IMR-90 (cell line): ENCODE measurements around the gene RHBDD1. TPM values are rescaled to one million over a fixed set of nuclear protein-coding genes. Genes with fewer than 3 reads are reported as not detected.

ENCODE experiments used
- ATAC-seq: fragments of 200-7000 bp; cut with Tn5 transposase; 2 replicates; pipeline ENCODE4 v1.9.1; 2020; ENCODE audit warnings: low read depth, mild to moderate bottlenecking, moderate library complexity
- BruUV-seq: library from RNA; stranded (reverse); fragments of 400-500 nt; replicated peaks from 2 replicates; lab custom pipeline; 2021; lab: Mats Ljungman, UMichigan
- CTCF ChIA-PET: fragments of 300-600 bp; formaldehyde crosslinking; extraction: SDS; loops from one replicate; lab custom pipeline; 2021; ENCODE audit warnings: antibody characterized with exemption; lab: Yijun Ruan, JAX
- POLR2A ChIA-PET: fragments of 300-600 bp; sonication (Branson Sonifier 250); formaldehyde crosslinking; loops from one replicate; lab custom pipeline; 2022; ENCODE audit warnings: antibody characterized with exemption; ENCODE audit not compliant: unreplicated experiment; lab: Charles Lee
- DNase-seq: peaks from one replicate; pipeline ENCODE4 v3.0.0; 2013
- H2AFZ ChIP-seq: replicated peaks from 2 replicates; pipeline ENCODE3; 2013; ENCODE audit warnings: low read length, mild to moderate bottlenecking; ENCODE audit not compliant: poor library complexity
- H2AK5ac ChIP-seq: 2 replicates; pipeline ENCODE4 v1.6.1; 2013; ENCODE audit warnings: low read depth, low read length, inconsistent platforms
- H2AK9ac ChIP-seq: replicated peaks from 2 replicates; pipeline ENCODE3; 2013; ENCODE audit warnings: mild to moderate bottlenecking, low read depth, low read length, moderate library complexity; ENCODE audit not compliant: poor library complexity
- H2BK120ac ChIP-seq: 2 replicates; pipeline ENCODE4 v1.6.1; 2013; ENCODE audit warnings: low read depth, low read length, inconsistent platforms
- H2BK15ac ChIP-seq: 3 replicates; pipeline ENCODE4 v1.6.1; 2013; ENCODE audit warnings: low read depth, low read length, inconsistent platforms
- H2BK20ac ChIP-seq: 2 replicates; pipeline ENCODE4 v1.6.1; 2013; ENCODE audit warnings: low read depth, mild to moderate bottlenecking, inconsistent platforms, low read length, moderate library complexity
- H2BK5ac ChIP-seq: 2 replicates; pipeline ENCODE4 v1.6.1; 2013; ENCODE audit warnings: mild to moderate bottlenecking, low read depth, low read length, inconsistent platforms; ENCODE audit not compliant: poor library complexity, severe bottlenecking
- H3K14ac ChIP-seq: replicated peaks from 2 replicates; pipeline ENCODE4 v1.6.1; 2013; ENCODE audit warnings: low read depth, low read length, inconsistent platforms
- H3K18ac ChIP-seq: 2 replicates; pipeline ENCODE4 v1.6.1; 2013; ENCODE audit warnings: low read depth, low read length, control low read depth
- H3K23ac ChIP-seq: 2 replicates; pipeline ENCODE4 v1.6.1; 2013; ENCODE audit warnings: low read depth, low read length, inconsistent platforms
- H3K27ac ChIP-seq: 2 replicates; pipeline ENCODE4 v1.5.1; 2013; ENCODE audit warnings: mild to moderate bottlenecking, control low read depth, low read length; ENCODE audit not compliant: insufficient read depth
- H3K27me3 ChIP-seq: 2 replicates; pipeline ENCODE4 v1.6.1; 2013; ENCODE audit warnings: low read length; ENCODE audit not compliant: control insufficient read depth, insufficient read depth
- H3K36me3 ChIP-seq: 2 replicates; pipeline ENCODE4 v1.6.1; 2013; ENCODE audit warnings: low read length, mixed read lengths; ENCODE audit not compliant: control insufficient read depth, insufficient read depth
- H3K4ac ChIP-seq: 2 replicates; pipeline ENCODE4 v1.6.1; 2013; ENCODE audit warnings: low read depth, low read length, inconsistent platforms
- H3K4me1 ChIP-seq: 2 replicates; pipeline ENCODE4 v1.6.1; 2013; ENCODE audit warnings: low read length, mixed read lengths; ENCODE audit not compliant: control insufficient read depth, insufficient read depth
- H3K4me2 ChIP-seq: 2 replicates; pipeline ENCODE4 v1.6.1; 2013; ENCODE audit warnings: low read depth, mild to moderate bottlenecking, control low read depth, low read length, moderate library complexity
- H3K4me3 ChIP-seq: 2 replicates; pipeline ENCODE4 v1.5.1; 2013; ENCODE audit warnings: low read depth, mild to moderate bottlenecking, control low read depth, low read length, moderate library complexity; ENCODE audit not compliant: insufficient read depth
- H3K56ac ChIP-seq: 2 replicates; pipeline ENCODE4 v1.6.1; 2013; ENCODE audit warnings: low read length, inconsistent platforms; ENCODE audit not compliant: insufficient read depth; ENCODE audit errors: extremely low read depth
- H3K79me1 ChIP-seq, 2 experiments: 2 replicates each; pipeline ENCODE4 v1.6.1; 2013; ENCODE audit warnings: low read length in 2 of 2, inconsistent platforms in 1 of 2, low read depth in 1 of 2
- H3K9ac ChIP-seq: 2 replicates; pipeline ENCODE4 v1.6.1; 2013; ENCODE audit warnings: low read depth, low read length, control low read depth
- H3K9me1 ChIP-seq: 2 replicates; pipeline ENCODE4 v1.6.1; 2013; ENCODE audit warnings: low read length, inconsistent platforms; ENCODE audit not compliant: insufficient read depth
- H3K9me3 ChIP-seq: 2 replicates; pipeline ENCODE4 v1.6.1; 2013; ENCODE audit warnings: low read length; ENCODE audit not compliant: control insufficient read depth, insufficient read depth
- H4K20me1 ChIP-seq: 2 replicates; pipeline ENCODE4 v1.6.1; 2013; ENCODE audit warnings: low read length, inconsistent platforms; ENCODE audit not compliant: insufficient read depth
- H4K5ac ChIP-seq: 2 replicates; pipeline ENCODE4 v1.6.1; 2013; ENCODE audit warnings: mild to moderate bottlenecking, low read depth, low read length, control low read depth
- H4K8ac ChIP-seq, 2 experiments: 2 replicates each; pipeline ENCODE4 v1.6.1; 2013; ENCODE audit warnings: low read depth in 2 of 2, low read length in 2 of 2, control low read depth in 1 of 2, inconsistent platforms in 1 of 2
- H4K91ac ChIP-seq: 2 replicates; pipeline ENCODE4 v1.6.1; 2013; ENCODE audit warnings: low read depth, low read length, inconsistent platforms; ENCODE audit not compliant: insufficient read depth
- BHLHE40 ChIP-seq: fragments of 150-350 bp; IDR thresholded peaks from 2 replicates; pipeline ENCODE4 v1.6.1; 2016; ENCODE audit warnings: mild to moderate bottlenecking, low read depth, low read length
- CHD1 ChIP-seq: IDR thresholded peaks from 2 replicates; pipeline ENCODE4 v1.6.1; 2012; ENCODE audit warnings: low read depth, low read length, improper control_type of control experiment
- CTCF ChIP-seq: conservative IDR thresholded peaks from 2 replicates; pipeline ENCODE4 v1.5.1; 2012; ENCODE audit warnings: mild to moderate bottlenecking, low read depth, low read length, improper control_type of control experiment
- ELK1 ChIP-seq: fragments of 150-350 bp; IDR thresholded peaks from 2 replicates; pipeline ENCODE4 v1.6.1; 2016; ENCODE audit warnings: low read depth, mild to moderate bottlenecking, low read length, moderate library complexity, borderline replicate concordance
- FOS ChIP-seq: fragments of 150-350 bp; IDR thresholded peaks from 2 replicates; pipeline ENCODE4 v1.6.1; 2016; ENCODE audit warnings: low read depth, low read length
- MAFK ChIP-seq: IDR thresholded peaks from 2 replicates; pipeline ENCODE4 v1.6.1; 2012; ENCODE audit warnings: low read depth, low read length, improper control_type of control experiment
- MXI1 ChIP-seq: IDR thresholded peaks from 2 replicates; pipeline ENCODE4 v1.6.1; 2012; ENCODE audit warnings: low read depth, mild to moderate bottlenecking, low read length, moderate library complexity, borderline replicate concordance
- RAD21 ChIP-seq: IDR thresholded peaks from 2 replicates; pipeline ENCODE4 v1.6.1; 2012; ENCODE audit warnings: low read length, improper control_type of control experiment
- RCOR1 ChIP-seq: IDR thresholded peaks from 2 replicates; pipeline ENCODE4 v1.6.1; 2012; ENCODE audit warnings: mild to moderate bottlenecking, low read length, improper control_type of control experiment; ENCODE audit not compliant: insufficient replicate concordance
- RFX5 ChIP-seq: IDR thresholded peaks from 2 replicates; pipeline ENCODE4 v1.8.0; 2012; ENCODE audit warnings: low read depth, mild to moderate bottlenecking, low read length, moderate library complexity
- USF2 ChIP-seq: fragments of 150-350 bp; IDR thresholded peaks from 2 replicates; pipeline ENCODE4 v1.6.1; 2017; ENCODE audit warnings: mild to moderate bottlenecking, antibody characterized with exemption, low read length, low read depth
- WGBS, 2 experiments: methylation state at CpG; one replicate each; pipeline versions ENCODE4 v1.1.5 to v1.1.7; 2013; ENCODE audit warnings: missing lambda C conversion rate in 2 of 2; ENCODE audit not compliant: insufficient read length in 1 of 2; ENCODE audit errors: extremely low coverage in 2 of 2; 5-methylcytosine and 5-hydroxymethylcytosine counted together
- dilution Hi-C: fragments of 300-500 bp; cut with HindIII; formaldehyde crosslinking; loops from one replicate; pipeline ENCODE4 v1.14.3; 2018; ENCODE audit warnings: low sequenced_read_pairs; ENCODE audit not compliant: unreplicated experiment
- in situ Hi-C: fragments of 300-500 bp; cut with MboI; formaldehyde crosslinking; loops from 3 replicates; pipeline ENCODE4 v1.14.3; 2019; ENCODE audit warnings: low sequenced_read_pairs, inconsistent platforms, mixed read lengths
- intact Hi-C: fragments of 100-400 bp; cut with micrococcal nuclease; formaldehyde crosslinking; loops from 2 replicates; pipeline ENCODE4 v1.10.0; 2022
- polyA plus RNA-seq, 3 experiments: library from polyadenylated mRNA; depleted of rRNA; stranded (reverse); fragments of >200 nt; gene quantifications; 2 replicates each; pipeline ENCODE4 v1.2.3, GENCODE V29; 2012; ENCODE audit warnings: low replicate concordance in 1 of 3
- total RNA-seq: library from RNA; depleted of rRNA; stranded (reverse); fragments of >200 nt; gene quantifications from 2 replicates; pipeline ENCODE4 v1.2.3, GENCODE V29; 2012

The RHBDD1 gene
- total and polyA plus RNA-seq, 2 of the 4 experiments (the other 2 are of a cell fraction): 9.7 to 14.0 TPM

GRCh38 chr2:226895579-226895978 is 59.7 kb downstream of the RHBDD1 start:
- no CpG with 5 or more reads among the region's 2 CpGs for WGBS, 2 experiments
- Histone ChIP-seq H3K9ac (no peak overlapping the region), H3K56ac (no peak overlapping the region), H3K36me3 (no peaks in the 10 kb centered on the region; the same call in 1 of the 2 replicates), H3K27me3 (no peaks in the 10 kb centered on the region), H3K18ac (no peak overlapping the region), H3K9me1 (peaks cover 8% of the 10 kb centered on the region), H3K4ac (no peak overlapping the region), H3K4me1 (peaks cover 7% of the 10 kb centered on the region), H3K14ac (no peak overlapping the region), H2BK120ac (no peak overlapping the region), H3K9me3 (no peaks in the 10 kb centered on the region), H2AFZ (no peak overlapping the region), H3K4me3 (no peak overlapping the region), H2AK5ac (no peak overlapping the region), H4K5ac (no peak overlapping the region), H3K27ac (no peak overlapping the region), H2BK5ac (no peak overlapping the region), H3K79me1 (peaks cover 12 to 18% of the 10 kb centered on the region in 2 experiments), H3K4me2 (no peak overlapping the region), H2AK9ac (no peak overlapping the region), H3K23ac (no peak overlapping the region), H4K91ac (no peak overlapping the region), H2BK20ac (no peak overlapping the region), H2BK15ac (no peak overlapping the region), H4K20me1 (no peaks in the 10 kb centered on the region), H4K8ac (no peak overlapping the region)
- dilution Hi-C loops (no loop called here), intact Hi-C loops (no loop called here), in situ Hi-C loops (no loop called here)
- ChIA-PET POLR2A (no interaction called here), CTCF (no interaction called here)
- ATAC-seq: no peak
- TF ChIP-seq BHLHE40: no peak
- TF ChIP-seq CHD1: no peak
- TF ChIP-seq FOS: no peak
- TF ChIP-seq MXI1: no peak
- TF ChIP-seq RFX5: no peak
- TF ChIP-seq USF2: no peak
- TF ChIP-seq RAD21: no peak
- no peak for TF ChIP-seq CTCF
- no peak for TF ChIP-seq ELK1
- no peak for TF ChIP-seq RCOR1
- no peak for TF ChIP-seq MAFK
- DNase-seq: no peak
- BruUV-seq: no TSS peak
